GM18505 (cell line): ENCODE data around the gene MRPL10.

Experiments
- ATAC-seq: cut with Tn5 transposase; IDR thresholded peaks from one replicate; pipeline ENCODE4 v1.9.1; 2021; ENCODE audit not compliant: unreplicated experiment
- POLR2A ChIP-seq: IDR thresholded peaks from 4 replicates; pipeline ENCODE4 v1.6.1; 2011; ENCODE audit warnings: borderline replicate concordance; ENCODE audit not compliant: insufficient read depth, insufficient read length; ENCODE audit errors: extremely low read depth

MRPL10 gene

GRCh38 chr17:47870056-47870455 is 38.7 kb upstream of the MRPL10 start:
- no peak for ATAC-seq
- no peak for TF ChIP-seq POLR2A

- ATAC-seq, result no peak
- TF ChIP-seq POLR2A, result no peak
Observed at GRCh38 chr17:47869114-47869513, 37.8 kb upstream of the MRPL10 start.

- no peak for ATAC-seq
- no peak for TF ChIP-seq POLR2A
Observed at GRCh38 chr17:47867813-47868533, 36.6 kb upstream of the MRPL10 start.

- ATAC-seq, result no peak
- TF ChIP-seq POLR2A, result no peak
Observed at GRCh38 chr17:47866941-47867340, 35.6 kb upstream of the MRPL10 start.

GRCh38 chr17:47864791-47865216 is 33.5 kb upstream of the MRPL10 start:
- ATAC-seq, result no peak
- TF ChIP-seq POLR2A, result no peak

GRCh38 chr17:47862621-47863440 is 31.5 kb upstream of the MRPL10 start:
- TF ChIP-seq POLR2A, result no peak
- no peak for ATAC-seq

GRCh38 chr17:47860386-47860785 is 29.0 kb upstream of the MRPL10 start:
- ATAC-seq, result no peak
- TF ChIP-seq POLR2A, result no peak

GRCh38 chr17:47857551-47858455 is 26.5 kb upstream of the MRPL10 start:
- ATAC-seq, result no peak
- no peak for TF ChIP-seq POLR2A

GRCh38 chr17:47856830-47857229 is 25.5 kb upstream of the MRPL10 start:
- no peak for ATAC-seq
- TF ChIP-seq POLR2A, result no peak

GRCh38 chr17:47855737-47856136 is 24.4 kb upstream of the MRPL10 start:
- TF ChIP-seq POLR2A, result no peak
- ATAC-seq, result no peak

GRCh38 chr17:47853616-47854015 is 22.3 kb upstream of the MRPL10 start:
- ATAC-seq, result no peak
- no peak for TF ChIP-seq POLR2A

- no peak for ATAC-seq
- TF ChIP-seq POLR2A, result no peak
Observed at GRCh38 chr17:47852113-47852949, 21.0 kb upstream of the MRPL10 start.

GRCh38 chr17:47851764-47852112 is 20.4 kb upstream of the MRPL10 start:
- ATAC-seq, result no peak
- TF ChIP-seq POLR2A, result no peak
